GM12872 (cell line): ENCODE results near the gene STX8.

Experiments
- CTCF ChIP-seq: IDR thresholded peaks from 3 replicates; pipeline ENCODE4 v1.5.1; 2011; ENCODE audit warnings: low read depth, mild to moderate bottlenecking, low read length, moderate library complexity; ENCODE audit not compliant: insufficient read depth

Gene STX8

GRCh38 chr17:9434642-9435057 lies 141.0 kb downstream of the STX8 start:
- no peak for TF ChIP-seq CTCF

GRCh38 chr17:9432934-9433421 lies 142.6 kb downstream of the STX8 start:
- TF ChIP-seq CTCF = no peak

- no peak for TF ChIP-seq CTCF
Measured at GRCh38 chr17:9432134-9432885, 143.3 kb downstream of the STX8 start.

GRCh38 chr17:9431620-9432019 lies 144.0 kb downstream of the STX8 start:
- no peak for TF ChIP-seq CTCF

- no peak for TF ChIP-seq CTCF
Measured at GRCh38 chr17:9427465-9428315, 147.9 kb downstream of the STX8 start.

GRCh38 chr17:9424071-9424640 lies 151.5 kb downstream of the STX8 start:
- TF ChIP-seq CTCF = no peak

GRCh38 chr17:9421525-9421924 lies 154.1 kb downstream of the STX8 start:
- TF ChIP-seq CTCF = no peak
